ENCODE measurements around the gene WTAP.
"Not testable (repeated sequence)": the region's sequence is repeated elsewhere in the genome, so short reads cannot be mapped to it uniquely, and the experiment has no call there.

Gene WTAP

GRCh38 chr6:159693894-159694545, 33.3 kb upstream of the WTAP start:
- no peak for DNase-seq (ENCODE audit: low read depth in 2 of 2)

- no peak for DNase-seq (ENCODE audit: low read depth in 2 of 2)
Measured at GRCh38 chr6:159695984-159696383, 31.3 kb upstream of the WTAP start.

DNA sequence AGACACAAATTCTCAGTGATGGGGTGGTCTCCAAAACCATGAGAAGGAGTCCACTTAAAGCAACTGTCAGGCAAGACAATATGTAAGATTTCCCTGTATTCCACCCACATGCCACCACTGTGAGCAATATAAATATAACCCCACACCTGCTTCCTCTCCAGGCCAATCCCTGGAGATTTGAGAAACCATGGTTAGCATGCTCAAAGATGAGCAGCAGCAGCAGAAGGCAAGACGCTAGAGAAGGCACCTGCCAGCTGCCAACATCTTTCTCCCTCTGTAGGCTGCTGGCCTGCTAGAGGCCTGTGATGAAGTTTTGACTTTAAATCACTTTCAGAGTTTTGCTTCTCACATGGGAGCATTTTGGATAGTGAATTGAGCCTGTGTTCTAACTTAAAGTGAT, 26.3 kb upstream of the WTAP start:
- DNase-seq (ENCODE audit: low read depth in 2 of 2), result no peak

DNA sequence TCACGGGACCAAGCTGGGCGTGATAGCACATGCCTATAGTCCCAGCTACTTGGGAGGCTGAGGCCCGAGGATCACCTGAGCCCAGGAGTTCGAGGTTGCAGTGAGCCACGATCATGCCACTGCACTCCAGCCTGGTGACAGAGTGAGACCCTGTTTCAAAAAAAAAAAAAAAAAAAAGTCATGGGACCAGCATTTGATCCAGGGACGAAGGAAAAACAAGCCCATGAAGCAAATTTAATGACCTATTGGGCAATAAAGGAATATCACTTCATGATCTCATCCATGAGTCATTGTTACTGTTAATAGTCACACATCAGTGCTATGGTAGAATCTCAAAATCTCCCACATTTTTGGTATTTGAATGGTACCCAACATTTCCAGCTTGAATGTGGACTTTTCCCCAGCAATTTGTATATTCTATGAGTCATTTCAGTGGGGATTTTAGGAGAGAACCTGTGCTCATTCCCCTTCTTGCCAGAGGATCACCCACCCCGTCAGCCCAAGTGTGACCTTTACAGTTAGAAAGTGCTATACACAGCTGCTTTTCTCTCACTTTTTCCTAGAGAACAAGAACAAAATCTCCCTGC, 25.8 kb upstream of the WTAP start:
- no peak for DNase-seq (ENCODE audit: low read depth in 2 of 2)

DNA sequence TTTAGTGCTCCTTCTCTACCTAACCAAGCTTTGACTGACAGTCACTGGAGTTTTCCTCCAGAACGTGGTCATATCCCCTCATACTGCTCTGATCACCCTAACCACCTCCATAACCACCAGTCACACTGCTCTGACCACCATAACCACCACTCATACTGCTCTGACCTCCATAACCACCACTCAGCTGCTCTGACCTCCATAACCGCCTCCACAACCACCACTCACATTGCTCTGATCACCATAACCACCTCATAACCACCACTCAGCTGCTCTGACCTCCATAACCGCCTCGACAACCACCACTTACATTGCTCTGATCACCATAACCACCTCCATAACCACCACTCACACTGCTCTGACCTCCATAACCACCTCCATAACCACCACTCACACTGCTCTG, 16.7 kb upstream of the WTAP start:
- DNase-seq (ENCODE audit: low read depth in 2 of 2), result not testable (repeated sequence)

DNA sequence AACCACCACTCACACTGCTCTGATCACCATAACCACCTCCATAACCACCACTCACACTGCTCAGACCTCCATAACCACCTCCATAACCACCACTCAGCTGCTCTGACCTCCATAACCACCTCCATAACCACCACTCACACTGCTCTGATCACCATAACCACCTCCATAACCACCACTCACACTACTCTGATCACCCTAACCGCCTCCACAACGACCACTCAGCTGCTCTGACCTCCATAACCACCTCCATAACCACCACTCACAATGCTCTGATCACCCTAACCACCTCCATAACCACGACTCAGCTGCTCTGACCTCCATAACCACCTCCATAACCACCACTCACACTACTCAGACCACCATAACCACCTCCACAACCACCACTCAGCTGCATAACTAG, 14.9 kb upstream of the WTAP start:
- not testable (repeated sequence) for DNase-seq (ENCODE audit: low read depth in 2 of 2)

DNA sequence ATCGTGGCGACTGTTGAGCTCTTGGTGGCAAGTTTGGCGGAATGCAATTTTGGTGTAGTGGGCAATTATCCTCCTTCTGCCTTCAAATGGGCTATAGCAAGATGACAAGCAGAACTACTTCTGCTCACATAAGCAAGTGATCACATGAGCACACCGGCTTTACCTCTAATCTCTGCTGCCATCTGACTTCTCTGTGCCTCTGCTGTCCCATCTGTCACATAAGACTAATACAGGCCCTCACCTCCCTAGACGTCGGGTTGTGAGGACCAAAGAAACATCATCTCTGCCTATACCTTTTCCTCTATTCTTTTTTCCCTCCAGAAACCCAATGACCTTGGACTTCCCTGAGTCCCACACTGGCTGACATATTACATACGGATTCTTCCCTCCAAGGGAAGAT, 13.3 kb upstream of the WTAP start:
- DNase-seq (ENCODE audit: low read depth in 2 of 2), result no peak

GRCh38 chr6:159714404-159714803, 12.9 kb upstream of the WTAP start:
- no peak for DNase-seq (ENCODE audit: low read depth in 2 of 2)

DNA sequence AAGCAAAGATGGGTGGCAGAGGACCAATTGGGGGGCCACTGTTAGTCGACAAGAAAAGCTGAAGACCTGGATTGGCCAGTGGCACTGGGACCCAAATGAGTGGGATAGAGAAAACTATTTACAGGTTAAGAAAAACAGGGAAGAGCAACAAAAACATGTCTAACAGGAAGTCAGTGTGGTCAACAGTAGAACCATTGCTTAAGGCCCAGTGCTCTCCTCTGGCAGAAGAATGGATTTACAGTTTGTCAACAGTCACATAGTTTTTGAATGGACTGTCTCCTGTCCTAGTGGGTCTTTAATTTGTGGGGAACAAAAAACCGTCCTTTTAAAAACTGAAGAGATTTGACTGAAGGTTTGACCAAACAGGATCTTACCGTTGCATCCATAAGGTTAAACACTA, 12.1 kb upstream of the WTAP start:
- no peak for DNase-seq (ENCODE audit: low read depth in 2 of 2)

- no peak for DNase-seq (ENCODE audit: low read depth in 2 of 2)
Measured at GRCh38 chr6:159715605-159716004, 11.7 kb upstream of the WTAP start.

GRCh38 chr6:159716247-159717096, 10.8 kb upstream of the WTAP start:
- DNase-seq (ENCODE audit: low read depth in 2 of 2), result no peak

GRCh38 chr6:159718634-159719033, 8.7 kb upstream of the WTAP start:
- DNase-seq (ENCODE audit: low read depth in 2 of 2), result no peak

GRCh38 chr6:159719287-159719686, 8.0 kb upstream of the WTAP start:
- DNase-seq (ENCODE audit: low read depth in 2 of 2), result no peak

DNA sequence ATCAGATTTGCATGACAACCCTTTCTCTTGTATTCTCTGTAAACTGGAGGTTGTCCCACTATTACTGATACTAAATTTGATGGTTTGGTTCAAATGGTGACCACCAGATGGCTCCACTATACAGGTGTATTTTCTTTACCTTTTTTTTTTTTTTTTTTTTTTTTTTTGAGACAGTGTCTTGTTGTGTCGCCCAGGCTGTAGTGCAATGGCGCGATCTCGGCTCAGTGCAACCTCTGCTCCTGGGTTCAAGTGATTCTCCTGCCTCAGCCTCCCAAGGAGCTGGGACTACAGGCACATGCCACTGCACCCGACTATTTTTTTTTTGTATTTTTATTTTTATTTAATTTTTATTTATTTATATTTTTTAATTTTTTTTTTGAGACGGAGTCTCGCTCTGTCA, 6.6 kb upstream of the WTAP start:
- DNase-seq (ENCODE audit: low read depth in 2 of 2), result no peak

GRCh38 chr6:159721981-159722380, 5.3 kb upstream of the WTAP start:
- DNase-seq (ENCODE audit: low read depth in 2 of 2), result not testable (repeated sequence)

GRCh38 chr6:159722655-159723054, 4.7 kb upstream of the WTAP start:
- no peak for DNase-seq (ENCODE audit: low read depth in 2 of 2)

DNA sequence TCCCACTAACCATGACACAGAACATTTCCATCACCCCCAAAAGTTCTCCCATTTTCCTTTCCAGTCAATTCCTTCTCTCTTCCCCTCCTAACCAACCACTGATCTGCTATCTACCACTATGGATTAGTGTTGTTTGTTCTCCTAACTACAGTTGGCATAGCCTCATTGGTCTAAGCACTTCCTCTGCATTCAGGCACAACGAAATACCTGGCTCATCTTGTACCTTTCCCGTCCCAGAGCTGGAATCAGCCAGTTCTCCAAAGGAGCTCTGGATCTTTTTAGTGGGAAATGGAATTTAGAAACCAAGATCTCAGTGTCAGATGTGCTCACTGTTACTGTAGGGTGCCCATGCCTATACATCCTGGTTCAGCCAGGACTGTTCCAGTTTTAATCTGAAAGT, 4.0 kb upstream of the WTAP start:
- no peak for DNase-seq (ENCODE audit: low read depth in 2 of 2)

GRCh38 chr6:159724778-159725177, 2.5 kb upstream of the WTAP start:
- DNase-seq (ENCODE audit: low read depth in 2 of 2), result no peak

GRCh38 chr6:159725208-159725607, 2.1 kb upstream of the WTAP start:
- DNase-seq (ENCODE audit: low read depth in 2 of 2), result not testable (repeated sequence)

DNA sequence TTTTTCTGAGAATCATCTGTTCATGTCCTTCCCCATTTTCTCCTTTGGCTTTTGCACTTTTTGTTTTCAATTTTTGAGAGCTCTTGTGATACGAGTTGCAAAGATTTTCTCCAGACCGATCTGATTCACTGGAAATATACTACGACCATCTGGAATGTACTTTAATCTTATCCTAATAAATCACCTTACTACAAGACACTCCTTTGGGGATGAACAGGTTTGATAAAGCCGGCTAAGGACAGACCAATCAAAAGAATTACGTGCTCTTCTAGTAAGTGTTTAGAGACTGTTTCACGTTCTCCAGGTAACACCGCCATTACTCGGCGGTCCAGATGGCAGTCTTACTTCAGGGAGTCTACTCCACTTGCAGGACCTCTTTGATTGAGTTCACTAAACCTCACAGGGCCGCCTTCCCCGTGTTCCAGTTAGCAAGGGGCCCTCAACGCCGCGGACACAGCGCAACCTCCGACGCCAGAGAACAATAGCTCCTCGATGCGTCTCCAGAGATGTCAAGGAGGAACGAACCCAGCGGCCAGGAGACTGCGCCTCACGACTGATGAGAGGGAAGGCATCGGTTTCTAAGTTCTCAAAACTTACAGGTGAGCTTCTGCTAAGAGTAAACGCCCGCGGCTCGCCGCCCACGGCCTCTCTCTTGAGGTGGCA, 920 bp upstream of the WTAP start:
- no peak for DNase-seq (ENCODE audit: low read depth in 2 of 2)

GRCh38 chr6:159727717-159728445, 575 bp downstream of the WTAP start:
- DNase-seq (ENCODE audit: low read depth in 2 of 2), result no peak

DNA sequence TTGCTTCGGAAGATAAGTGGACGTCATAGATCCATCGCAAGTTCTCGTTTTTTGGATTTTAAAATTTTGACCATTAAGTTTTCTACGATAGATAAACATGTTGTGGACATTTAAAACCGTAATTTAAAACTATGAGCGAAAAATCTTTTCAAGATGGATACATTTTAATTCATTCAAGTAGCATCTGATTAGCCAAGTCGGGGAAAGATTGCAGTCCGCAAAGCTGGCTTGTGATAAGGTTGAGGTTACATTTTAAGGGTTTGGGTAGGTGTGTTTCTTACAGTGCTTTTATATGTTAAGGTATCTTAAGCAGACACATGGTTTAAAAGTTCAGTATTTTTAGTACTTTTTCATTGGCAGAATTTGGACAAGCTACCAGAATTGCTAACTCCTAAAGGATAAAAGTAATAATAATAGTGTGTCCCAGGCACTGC, 1.2 kb downstream of the WTAP start:
- no peak for DNase-seq (ENCODE audit: low read depth in 2 of 2)

All from stimulated activated CD4-positive, alpha-beta T cell treated with anti-CD3 and anti-CD28 coated beads, Interleukin-4, amount 100 ng/mL, for 48 hours (primary cell).